ENCODE measurements around the gene EDNRA. TPM values are rescaled to one million over a fixed set of nuclear protein-coding genes. Genes with fewer than 3 reads are reported as not detected.

EDNRA gene
- total RNA-seq, 1 experiment from 2014 or later, result not detected

DNA sequence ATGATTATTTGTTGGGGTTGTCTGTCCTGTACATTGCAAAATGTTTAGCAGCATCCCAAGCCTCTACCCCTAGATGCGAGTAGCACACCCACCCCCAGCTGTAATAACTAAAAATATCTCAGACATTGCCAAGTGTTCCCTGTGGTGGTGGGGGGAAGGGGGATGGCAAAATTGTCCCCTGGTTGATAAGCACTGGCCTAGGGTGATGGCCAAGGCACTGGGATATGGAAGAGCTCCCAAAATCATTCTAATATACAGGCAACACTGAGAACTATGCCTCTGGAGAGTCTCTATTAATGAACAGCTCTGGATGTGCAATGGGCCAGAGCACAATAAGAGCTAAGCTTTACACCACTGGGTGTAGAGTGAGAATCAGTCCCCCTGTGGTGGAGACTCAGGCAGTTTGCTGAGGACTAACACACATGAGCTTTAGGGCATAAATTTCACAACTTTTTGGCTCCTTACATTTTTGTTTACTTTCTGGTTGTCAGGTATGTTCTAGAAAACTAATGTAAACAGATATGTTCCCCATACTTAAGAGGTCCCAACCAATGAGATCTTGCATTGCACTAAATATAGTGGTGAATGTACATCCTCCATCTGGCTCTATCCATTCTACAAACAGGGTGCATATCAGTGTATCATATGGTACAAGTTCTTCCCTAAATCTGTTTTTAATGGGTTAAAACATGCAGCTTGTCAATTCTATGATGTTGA is 34.5 kb downstream of the EDNRA start:
- TF ChIP-seq EZH2 (IDR thresholded peaks at IDR 0.05; ENCODE audit: low read depth), result no peak
- TF ChIP-seq, protein P1, sequence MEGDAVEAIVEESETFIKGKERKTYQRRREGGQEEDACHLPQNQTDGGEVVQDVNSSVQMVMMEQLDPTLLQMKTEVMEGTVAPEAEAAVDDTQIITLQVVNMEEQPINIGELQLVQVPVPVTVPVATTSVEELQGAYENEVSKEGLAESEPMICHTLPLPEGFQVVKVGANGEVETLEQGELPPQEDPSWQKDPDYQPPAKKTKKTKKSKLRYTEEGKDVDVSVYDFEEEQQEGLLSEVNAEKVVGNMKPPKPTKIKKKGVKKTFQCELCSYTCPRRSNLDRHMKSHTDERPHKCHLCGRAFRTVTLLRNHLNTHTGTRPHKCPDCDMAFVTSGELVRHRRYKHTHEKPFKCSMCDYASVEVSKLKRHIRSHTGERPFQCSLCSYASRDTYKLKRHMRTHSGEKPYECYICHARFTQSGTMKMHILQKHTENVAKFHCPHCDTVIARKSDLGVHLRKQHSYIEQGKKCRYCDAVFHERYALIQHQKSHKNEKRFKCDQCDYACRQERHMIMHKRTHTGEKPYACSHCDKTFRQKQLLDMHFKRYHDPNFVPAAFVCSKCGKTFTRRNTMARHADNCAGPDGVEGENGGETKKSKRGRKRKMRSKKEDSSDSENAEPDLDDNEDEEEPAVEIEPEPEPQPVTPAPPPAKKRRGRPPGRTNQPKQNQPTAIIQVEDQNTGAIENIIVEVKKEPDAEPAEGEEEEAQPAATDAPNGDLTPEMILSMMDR (conservative IDR thresholded peaks at IDR 0.05), result no peak
- ChIA-PET CTCF (interaction anchor here (0.5 kb wide), 1 partner anchor 352 kb away, joined by 3 read pairs; no protein-coding TSS in a partner anchor), POLR2A (ENCODE audit: unreplicated experiment) (no interaction called here)
- H3K9me3 ChIP-seq (ENCODE audit: insufficient read depth, low read depth), result no peaks in the 10 kb centered on the region
- H4K20me1 ChIP-seq (ENCODE audit: insufficient read depth), result no peaks in the 10 kb centered on the region
- H3K4me2 ChIP-seq, result no peak overlapping the region
- no peaks in the 10 kb centered on the region for H3K79me2 ChIP-seq (ENCODE audit: low read depth)
- no peak for DNase-seq
- H2AFZ ChIP-seq, result no peak overlapping the region
- no TSS peak for BruUV-seq (replicated peaks)
- no peaks in the 10 kb centered on the region for H3K36me3 ChIP-seq (ENCODE audit: low read depth)
- H3K27me3 ChIP-seq (ENCODE audit: insufficient read depth, low read depth), result no peaks in the 10 kb centered on the region
- no peaks in the 10 kb centered on the region for H3F3A ChIP-seq (ENCODE audit: insufficient read depth, low read depth)
- no peak overlapping the region for H3K4me3 ChIP-seq
- H3K27ac ChIP-seq, result no peak overlapping the region
- intact Hi-C loops (cut with micrococcal nuclease; ENCODE audit: unreplicated experiment), result no loop called here
- H3K9me2 ChIP-seq (ENCODE audit: insufficient read depth), result no peaks in the 10 kb centered on the region
- no peaks in the 10 kb centered on the region for H3K4me1 ChIP-seq (replicated peaks; ENCODE audit: insufficient read depth)

DNA sequence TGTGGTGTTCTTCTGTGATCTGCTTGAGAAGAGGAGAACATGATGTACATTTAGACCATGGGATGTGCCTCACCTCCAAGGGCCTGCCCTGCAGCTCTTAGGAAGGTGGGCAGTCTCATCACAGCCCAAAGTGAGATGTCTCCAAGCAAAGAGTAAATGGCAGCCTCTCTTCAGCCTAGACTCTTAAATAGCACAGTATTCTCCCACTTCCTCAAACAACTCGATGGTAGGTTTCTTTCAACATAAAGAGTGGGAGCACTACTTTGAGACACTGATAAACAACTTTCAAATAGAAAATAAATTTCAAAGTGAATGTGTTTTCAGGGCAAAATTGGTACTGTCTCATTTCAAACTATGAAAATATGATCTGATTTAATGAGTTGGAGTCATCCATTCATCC is 35.2 kb downstream of the EDNRA start:
- no peak overlapping the region for H3K4me3 ChIP-seq
- no peaks in the 10 kb centered on the region for H4K20me1 ChIP-seq (ENCODE audit: insufficient read depth)
- no peak overlapping the region for H3K4me2 ChIP-seq
- no peak for DNase-seq
- POLR2A ChIA-PET (ENCODE audit: unreplicated experiment), result no interaction called here
- no peaks in the 10 kb centered on the region for H3K36me3 ChIP-seq (ENCODE audit: low read depth)
- BruUV-seq (replicated peaks), result no TSS peak
- TF ChIP-seq, protein P1 (conservative IDR thresholded peaks at IDR 0.05), result no peak
- TF ChIP-seq EZH2 (IDR thresholded peaks at IDR 0.05; ENCODE audit: low read depth), result no peak
- H3K27ac ChIP-seq, result no peak overlapping the region
- intact Hi-C loops (cut with micrococcal nuclease; ENCODE audit: unreplicated experiment), result no loop called here
- H3K9me3 ChIP-seq (ENCODE audit: insufficient read depth, low read depth), result no peaks in the 10 kb centered on the region
- no peaks in the 10 kb centered on the region for H3K9me2 ChIP-seq (ENCODE audit: insufficient read depth)
- CTCF ChIA-PET, result no interaction called here
- H2AFZ ChIP-seq, result no peak overlapping the region
- no peaks in the 10 kb centered on the region for H3K79me2 ChIP-seq (ENCODE audit: low read depth)
- no peaks in the 10 kb centered on the region for H3F3A ChIP-seq (ENCODE audit: insufficient read depth, low read depth)
- no peaks in the 10 kb centered on the region for H3K27me3 ChIP-seq (ENCODE audit: insufficient read depth, low read depth)
- H3K4me1 ChIP-seq (replicated peaks; ENCODE audit: insufficient read depth), result no peaks in the 10 kb centered on the region

DNA sequence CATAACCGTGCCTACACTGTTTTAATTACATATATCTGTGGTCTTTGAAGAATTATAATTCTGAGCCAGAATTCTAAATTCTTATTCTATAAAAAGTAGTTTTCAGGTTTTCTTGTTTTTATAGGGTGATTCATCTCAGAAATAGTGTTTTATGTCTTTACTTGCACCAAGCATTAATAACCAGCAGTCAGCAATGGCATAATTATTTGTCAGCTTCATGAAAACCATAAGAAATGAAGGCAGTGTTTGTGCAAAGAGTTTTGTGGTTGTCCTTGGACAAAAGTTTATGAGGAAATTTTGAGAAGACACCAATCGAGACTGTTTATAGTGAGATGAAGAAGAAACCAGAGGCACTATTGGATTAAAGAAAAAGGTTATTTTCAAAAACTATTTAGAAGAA is 37.2 kb downstream of the EDNRA start:
- POLR2A ChIA-PET (ENCODE audit: unreplicated experiment), result interaction anchor here (0.5 kb wide), 1 partner anchor 71 kb away, joined by 3 read pairs; no protein-coding TSS in a partner anchor
- Histone ChIP-seq H3K79me2 (ENCODE audit: low read depth) (no peaks in the 10 kb centered on the region), H3K4me2 (no peak overlapping the region), H2AFZ (no peak overlapping the region), H4K20me1 (ENCODE audit: insufficient read depth) (no peaks in the 10 kb centered on the region), H3K27ac (no peak overlapping the region), H3F3A (ENCODE audit: insufficient read depth, low read depth) (no peaks in the 10 kb centered on the region), H3K9me3 (ENCODE audit: insufficient read depth, low read depth) (no peaks in the 10 kb centered on the region), H3K9me2 (ENCODE audit: insufficient read depth) (no peaks in the 10 kb centered on the region), H3K4me1 (replicated peaks; ENCODE audit: insufficient read depth) (no peaks in the 10 kb centered on the region), H3K4me3 (no peak overlapping the region), H3K36me3 (ENCODE audit: low read depth) (no peaks in the 10 kb centered on the region), H3K27me3 (ENCODE audit: insufficient read depth, low read depth) (no peaks in the 10 kb centered on the region)
- intact Hi-C loops (cut with micrococcal nuclease; ENCODE audit: unreplicated experiment), result loop anchor here (1.0 to 2.0 kb wide), 3 partner anchors 72 to 357 kb away; no protein-coding TSS in a partner anchor
- no TSS peak for BruUV-seq (replicated peaks)
- CTCF ChIA-PET, result interaction anchor here (0.5 to 1.3 kb wide), 12 partner anchors 7 to 499 kb away, joined by 3 to 9 read pairs (median 3); partner anchors contain the start of gene TMEM184C
- DNase-seq, result no peak
- TF ChIP-seq EZH2 (IDR thresholded peaks at IDR 0.05; ENCODE audit: low read depth), result no peak
- TF ChIP-seq, protein P1 (conservative IDR thresholded peaks at IDR 0.05), result no peak
